Measurements from ENCODE around the gene ZNF316. TPM values are rescaled to one million over a fixed set of nuclear protein-coding genes. Genes with fewer than 3 reads are reported as not detected.

Gene ZNF316
- total RNA-seq, 1 donor from 2014 or later: 21.2 TPM

- no peak for DNase-seq (ENCODE audit: low spot score)
- intact Hi-C loops (cut with DNase I): no loop called here
These were observed 5.9 kb downstream of the ZNF316 start for GRCh38 chr7:6642861-6643640.

GRCh38 chr7:6643915-6644625, 7.0 kb downstream of the ZNF316 start:
- intact Hi-C loops (cut with DNase I): no loop called here

GRCh38 chr7:6644728-6645127, 7.6 kb downstream of the ZNF316 start:
- intact Hi-C loops (cut with DNase I): no loop called here
- DNase-seq (ENCODE audit: low spot score): no peak

More at GRCh38 chr7:6643915-6644625, 7.0 kb downstream of the ZNF316 start:
- DNase-seq (ENCODE audit: low spot score): no peak

- no peak for DNase-seq (ENCODE audit: low spot score)
- intact Hi-C loops (cut with DNase I): no loop called here
These were observed 9.3 kb downstream of the ZNF316 start for GRCh38 chr7:6646465-6646864.

- intact Hi-C loops (cut with DNase I): no loop called here
- DNase-seq (ENCODE audit: low spot score): no peak
These were observed 10.0 kb downstream of the ZNF316 start for GRCh38 chr7:6647080-6647479.

- no peak for DNase-seq (ENCODE audit: low spot score)
- intact Hi-C loops (cut with DNase I): no loop called here
These were observed 10.4 kb downstream of the ZNF316 start for GRCh38 chr7:6647541-6647940.

- no peak for DNase-seq (ENCODE audit: low spot score)
- intact Hi-C loops (cut with DNase I): no loop called here
These were observed 11.1 kb downstream of the ZNF316 start for GRCh38 chr7:6648066-6648814.

GRCh38 chr7:6648815-6649104, 11.6 kb downstream of the ZNF316 start:
- no peak for DNase-seq (ENCODE audit: low spot score)
- intact Hi-C loops (cut with DNase I): no loop called here

- intact Hi-C loops (cut with DNase I): no loop called here
- no peak for DNase-seq (ENCODE audit: low spot score)
These were observed 12.3 kb downstream of the ZNF316 start for GRCh38 chr7:6649241-6649961.

GRCh38 chr7:6650086-6650485, 13.0 kb downstream of the ZNF316 start:
- DNase-seq (ENCODE audit: low spot score): no peak
- intact Hi-C loops (cut with DNase I): no loop called here

GRCh38 chr7:6650521-6651011, 13.4 kb downstream of the ZNF316 start:
- intact Hi-C loops (cut with DNase I): no loop called here
- peak; percentile 66 for DNase-seq (ENCODE audit: low spot score)

- DNase-seq (ENCODE audit: low spot score): peak; percentile 63
- intact Hi-C loops (cut with DNase I): no loop called here
These were observed 14.8 kb downstream of the ZNF316 start for GRCh38 chr7:6651851-6652445.

GRCh38 chr7:6652446-6653011, 15.4 kb downstream of the ZNF316 start:
- DNase-seq (ENCODE audit: low spot score): peak; percentile 53

GRCh38 chr7:6653071-6654003, 16.2 kb downstream of the ZNF316 start:
- no peak for DNase-seq (ENCODE audit: low spot score)
- intact Hi-C loops (cut with DNase I): no loop called here

More at GRCh38 chr7:6652446-6653011, 15.4 kb downstream of the ZNF316 start:
- intact Hi-C loops (cut with DNase I): no loop called here

GRCh38 chr7:6654113-6654841, 17.2 kb downstream of the ZNF316 start:
- DNase-seq (ENCODE audit: low spot score): no peak
- intact Hi-C loops (cut with DNase I): no loop called here

- DNase-seq (ENCODE audit: low spot score): no peak
These were observed 17.9 kb downstream of the ZNF316 start for GRCh38 chr7:6654842-6655610.

More at GRCh38 chr7:6654842-6655610, 17.9 kb downstream of the ZNF316 start:
- intact Hi-C loops (cut with DNase I): no loop called here

Data from cardiac septum (tissue), 1 donor.